HS-27A (cell line): Measurements from ENCODE around the gene EML2.
"Not testable (repeated sequence)": the region's sequence is repeated elsewhere in the genome, so short reads cannot be mapped to it uniquely, and the experiment has no call there.

Source experiments
- DNase-seq: peaks from one replicate; pipeline ENCODE4 v3.0.0-alpha.2; 2012; ENCODE audit warnings: low read depth, missing footprints

Gene EML2, protein sequence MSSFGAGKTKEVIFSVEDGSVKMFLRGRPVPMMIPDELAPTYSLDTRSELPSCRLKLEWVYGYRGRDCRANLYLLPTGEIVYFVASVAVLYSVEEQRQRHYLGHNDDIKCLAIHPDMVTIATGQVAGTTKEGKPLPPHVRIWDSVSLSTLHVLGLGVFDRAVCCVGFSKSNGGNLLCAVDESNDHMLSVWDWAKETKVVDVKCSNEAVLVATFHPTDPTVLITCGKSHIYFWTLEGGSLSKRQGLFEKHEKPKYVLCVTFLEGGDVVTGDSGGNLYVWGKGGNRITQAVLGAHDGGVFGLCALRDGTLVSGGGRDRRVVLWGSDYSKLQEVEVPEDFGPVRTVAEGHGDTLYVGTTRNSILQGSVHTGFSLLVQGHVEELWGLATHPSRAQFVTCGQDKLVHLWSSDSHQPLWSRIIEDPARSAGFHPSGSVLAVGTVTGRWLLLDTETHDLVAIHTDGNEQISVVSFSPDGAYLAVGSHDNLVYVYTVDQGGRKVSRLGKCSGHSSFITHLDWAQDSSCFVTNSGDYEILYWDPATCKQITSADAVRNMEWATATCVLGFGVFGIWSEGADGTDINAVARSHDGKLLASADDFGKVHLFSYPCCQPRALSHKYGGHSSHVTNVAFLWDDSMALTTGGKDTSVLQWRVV

DNA sequence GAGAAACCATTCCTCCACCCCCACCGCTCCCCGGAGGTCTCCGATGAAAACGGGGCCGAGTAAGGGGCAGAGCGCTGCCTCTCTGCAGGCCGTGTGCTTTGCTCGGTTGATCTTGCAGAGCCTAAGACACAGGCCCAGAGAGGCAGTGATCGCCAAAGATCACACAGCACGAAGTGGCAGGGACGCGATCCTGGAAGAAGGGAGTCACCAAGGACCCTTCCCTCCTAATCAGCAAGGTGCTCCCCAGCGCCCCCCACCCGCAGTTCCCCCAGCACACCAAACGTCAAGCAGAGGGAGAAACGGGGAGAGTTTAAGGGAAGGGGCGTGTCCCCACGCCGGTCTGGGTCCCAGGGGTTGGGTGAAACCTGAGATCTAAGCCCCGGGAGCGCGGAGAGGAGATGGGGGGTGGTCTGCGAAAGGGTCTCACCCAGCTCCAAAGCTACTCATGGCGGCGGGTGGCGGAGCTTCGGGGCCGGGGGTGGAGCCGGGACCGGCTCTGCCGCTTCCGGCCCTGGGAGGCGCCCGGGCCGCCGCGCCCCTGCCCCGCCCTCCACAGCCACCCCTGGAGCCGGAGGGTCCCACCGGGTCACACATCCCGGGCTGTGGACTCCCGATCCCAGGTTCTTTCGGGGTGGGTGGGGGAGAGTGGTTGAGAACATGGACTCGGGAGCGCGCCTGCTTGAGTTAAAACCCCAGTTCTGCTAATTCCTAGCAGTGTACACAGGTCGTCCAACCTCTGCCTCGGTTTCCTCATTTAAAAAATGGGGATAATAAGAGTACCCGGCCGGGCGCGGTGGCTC is at the start of gene EML2:
TSS of gene EML2 (minus strand) at position 468 of the 800 bp plus-strand sequence. CDS start at position 447, 21 bp downstream.
- no peak for DNase-seq

- DNase-seq = no peak
Measured at GRCh38 chr19:45687599-45687998, 48.4 kb upstream of the EML2 start.

- DNase-seq = not testable (repeated sequence)
Measured at GRCh38 chr19:45685045-45685444, 45.8 kb upstream of the EML2 start.

DNA sequence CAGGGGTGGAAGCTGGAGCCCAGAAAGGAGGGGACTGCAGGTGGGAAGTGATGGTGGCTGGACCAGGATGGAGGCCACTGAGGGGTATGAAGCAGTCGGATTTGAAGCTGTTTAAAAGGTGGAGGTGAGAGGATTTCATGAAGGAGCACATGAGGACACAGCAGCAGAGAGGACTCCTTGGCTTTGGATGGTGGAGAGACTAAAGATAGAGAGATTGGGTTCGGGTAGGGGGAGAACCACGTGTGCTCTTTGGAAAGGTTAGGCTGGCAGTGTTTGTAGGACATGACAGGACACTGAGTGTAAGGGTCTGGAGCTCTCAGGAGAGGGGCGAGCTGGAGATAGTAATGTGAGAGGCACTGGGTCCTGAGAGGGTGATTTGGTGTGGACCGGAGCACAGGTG is 43.7 kb upstream of the EML2 start:
- no peak for DNase-seq

DNA sequence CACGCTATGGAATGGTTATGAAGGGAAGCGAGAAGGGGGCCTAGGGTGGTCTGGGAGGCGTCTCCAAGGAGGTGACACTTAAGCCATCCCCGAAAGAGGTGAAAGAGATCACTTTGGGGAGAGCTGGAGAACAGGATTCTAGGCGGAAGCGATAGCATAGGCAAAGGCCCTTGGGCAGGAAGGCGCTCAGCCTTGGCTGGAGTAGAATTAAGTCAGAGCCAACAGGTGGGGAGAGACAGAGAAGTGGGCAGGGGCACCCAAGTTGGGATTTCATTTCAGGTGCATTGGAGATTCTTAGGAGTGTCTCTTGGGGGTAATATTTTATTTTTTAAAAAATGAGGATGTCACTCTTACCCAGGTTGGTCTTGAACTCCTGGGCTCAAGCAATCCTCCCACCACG is 42.9 kb upstream of the EML2 start:
- DNase-seq = no peak

GRCh38 chr19:45681391-45682015 is 42.3 kb upstream of the EML2 start:
- peak; percentile 34 for DNase-seq

DNA sequence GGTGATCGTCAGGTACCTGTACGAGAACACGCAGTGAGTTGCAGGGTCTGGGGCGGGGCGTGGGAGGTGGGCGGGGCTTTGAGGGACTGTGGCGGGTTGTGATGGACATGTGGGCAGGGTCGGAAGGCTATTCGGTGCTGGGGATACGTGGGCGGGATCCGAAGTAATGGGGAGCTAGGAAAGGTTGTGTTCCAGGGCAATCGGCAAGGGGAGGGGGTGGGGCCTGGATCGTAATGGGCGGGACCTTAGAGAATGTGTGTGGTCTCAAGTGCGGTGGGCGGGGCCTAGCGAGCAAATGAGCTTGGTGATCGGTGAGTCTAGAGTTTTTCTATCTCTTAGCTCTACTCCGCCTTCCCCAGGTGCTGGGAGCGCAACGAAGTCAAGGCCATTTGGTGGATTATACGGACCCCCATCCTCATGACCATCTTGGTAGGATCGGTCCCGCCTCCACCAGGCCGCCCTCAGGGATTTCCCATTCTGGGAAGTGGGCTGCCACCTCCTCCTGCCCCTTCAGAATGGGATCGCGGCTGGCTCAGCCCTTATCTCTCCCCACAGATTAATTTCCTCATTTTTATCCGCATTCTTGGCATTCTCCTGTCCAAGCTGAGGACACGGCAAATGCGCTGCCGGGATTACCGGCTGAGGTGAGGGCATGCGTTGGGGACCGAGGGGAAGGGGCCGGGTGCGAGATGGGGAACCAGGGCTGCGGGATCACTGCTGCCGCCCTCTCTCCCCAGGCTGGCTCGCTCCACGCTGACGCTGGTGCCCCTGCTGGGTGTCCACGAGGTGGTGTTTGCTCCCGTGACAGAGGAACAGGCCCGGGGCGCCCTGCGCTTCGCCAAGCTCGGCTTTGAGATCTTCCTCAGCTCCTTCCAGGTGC is 38.4 kb upstream of the EML2 start:
- DNase-seq = no peak

- DNase-seq = no peak
Measured at GRCh38 chr19:45676851-45677263, 37.7 kb upstream of the EML2 start.

DNA sequence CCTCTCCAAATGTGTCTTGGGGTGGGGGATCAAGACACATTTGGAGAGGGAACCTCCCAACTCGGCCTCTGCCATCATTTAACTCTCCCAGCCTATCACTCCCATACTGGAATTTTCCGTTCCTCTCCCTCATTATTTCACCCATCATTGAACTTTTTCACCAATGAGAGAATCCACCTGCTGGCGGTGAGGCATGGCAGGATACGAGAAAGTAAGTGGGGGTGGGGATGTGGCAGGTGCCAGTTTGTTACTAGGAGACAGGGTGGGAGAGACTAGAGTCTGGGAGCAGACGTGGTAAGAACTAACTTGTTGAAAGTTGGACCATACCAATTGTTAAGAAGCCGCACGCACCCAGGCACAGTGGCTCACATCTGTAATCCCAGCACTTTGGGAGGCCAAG is 35.7 kb upstream of the EML2 start:
- no peak for DNase-seq

GRCh38 chr19:45670670-45671453 is 31.7 kb upstream of the EML2 start:
- no peak for DNase-seq

GRCh38 chr19:45668342-45668871 is 29.2 kb upstream of the EML2 start:
- no peak for DNase-seq

- no peak for DNase-seq
Measured at GRCh38 chr19:45667620-45668341, 28.6 kb upstream of the EML2 start, which contains the start of gene GIPR. GIPR (plus strand) TSS chr19:45668221; CDS start chr19:45669521, 1,300 bp downstream.

DNA sequence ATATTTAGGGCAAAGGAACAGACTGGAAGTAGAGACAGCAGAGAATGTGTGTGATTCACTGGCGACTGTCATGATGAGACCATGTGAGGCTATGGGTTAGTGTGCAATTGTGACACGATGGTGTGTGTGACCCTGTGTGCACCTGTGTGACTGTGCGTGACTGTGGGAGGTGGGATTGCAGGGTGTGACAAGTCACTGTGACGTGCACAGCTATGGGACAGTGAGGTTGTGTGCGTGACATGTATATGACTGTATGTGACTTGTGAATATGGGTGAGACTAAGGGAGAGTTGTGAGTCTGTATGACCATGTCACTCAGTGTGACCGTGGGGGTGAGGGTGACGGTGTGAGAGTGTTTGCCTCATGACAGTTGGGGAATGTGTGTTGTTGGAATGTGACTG is 25.4 kb upstream of the EML2 start:
- DNase-seq = no peak

- DNase-seq = no peak
Measured at GRCh38 chr19:45663800-45664199, 24.6 kb upstream of the EML2 start.

DNA sequence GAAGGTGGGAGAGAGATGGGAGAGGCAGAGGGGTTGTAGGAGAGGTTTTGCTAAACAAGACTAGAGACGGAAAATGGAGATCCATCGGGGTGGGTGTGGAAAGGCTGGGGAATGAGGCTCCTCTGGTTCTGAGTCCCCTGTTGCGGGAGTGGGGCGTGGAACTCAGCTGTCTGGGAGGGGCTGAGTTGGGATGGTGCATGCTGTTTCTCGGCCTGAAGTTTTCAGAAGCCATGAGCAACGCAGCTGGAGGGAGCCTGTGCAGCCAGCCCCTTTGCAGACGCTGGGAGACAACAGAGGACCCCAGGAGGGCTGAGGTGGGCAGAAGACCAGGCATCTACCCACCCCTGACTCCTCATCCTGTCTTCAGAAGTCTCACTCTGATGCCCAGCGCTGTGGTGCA is 21.4 kb upstream of the EML2 start:
- DNase-seq = no peak

GRCh38 chr19:45659096-45659729 is 20.0 kb upstream of the EML2 start:
- no peak for DNase-seq

GRCh38 chr19:45657520-45658167 is 18.4 kb upstream of the EML2 start:
- DNase-seq = no peak

DNA sequence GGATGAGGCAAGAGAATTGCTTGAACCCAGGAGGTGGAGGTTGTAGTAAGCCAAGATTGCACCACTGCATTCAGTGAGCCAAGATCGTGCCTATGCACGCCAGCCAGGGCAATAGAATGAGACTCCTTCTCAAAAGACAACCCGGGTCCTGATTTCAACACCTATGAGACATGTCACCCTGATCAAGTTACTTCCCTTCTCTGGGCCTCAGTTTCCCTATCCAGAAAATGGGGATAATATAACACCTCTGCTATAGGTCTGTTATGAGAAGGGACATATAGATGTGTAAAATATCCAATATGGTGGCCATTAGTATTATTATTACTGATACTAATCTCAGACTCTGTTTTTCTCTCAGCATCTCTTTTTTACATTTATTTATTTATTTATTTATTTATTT is 15.9 kb upstream of the EML2 start:
- DNase-seq = no peak
